Renal cortical epithelial cell (primary cell): ENCODE measurements around the gene XPO4. TPM values are rescaled to one million over a fixed set of nuclear protein-coding genes. Genes with fewer than 3 reads are reported as not detected.
A peak's percentile ranks its signal among the peaks of the same experiment; 100 is the strongest.

Experiments used
- DNase-seq: peaks from one replicate; pipeline ENCODE4 v3.0.0-alpha.2; 2011; ENCODE audit warnings: low read depth
- total RNA-seq: library from RNA; depleted of rRNA; stranded (reverse); fragments of >200 nt; gene quantifications from 2 replicates; pipeline ENCODE4 v1.2.3, GENCODE V29; 2014

The XPO4 gene
- total RNA-seq, 1 donor from 2014 or later = 30.5 TPM

DNA sequence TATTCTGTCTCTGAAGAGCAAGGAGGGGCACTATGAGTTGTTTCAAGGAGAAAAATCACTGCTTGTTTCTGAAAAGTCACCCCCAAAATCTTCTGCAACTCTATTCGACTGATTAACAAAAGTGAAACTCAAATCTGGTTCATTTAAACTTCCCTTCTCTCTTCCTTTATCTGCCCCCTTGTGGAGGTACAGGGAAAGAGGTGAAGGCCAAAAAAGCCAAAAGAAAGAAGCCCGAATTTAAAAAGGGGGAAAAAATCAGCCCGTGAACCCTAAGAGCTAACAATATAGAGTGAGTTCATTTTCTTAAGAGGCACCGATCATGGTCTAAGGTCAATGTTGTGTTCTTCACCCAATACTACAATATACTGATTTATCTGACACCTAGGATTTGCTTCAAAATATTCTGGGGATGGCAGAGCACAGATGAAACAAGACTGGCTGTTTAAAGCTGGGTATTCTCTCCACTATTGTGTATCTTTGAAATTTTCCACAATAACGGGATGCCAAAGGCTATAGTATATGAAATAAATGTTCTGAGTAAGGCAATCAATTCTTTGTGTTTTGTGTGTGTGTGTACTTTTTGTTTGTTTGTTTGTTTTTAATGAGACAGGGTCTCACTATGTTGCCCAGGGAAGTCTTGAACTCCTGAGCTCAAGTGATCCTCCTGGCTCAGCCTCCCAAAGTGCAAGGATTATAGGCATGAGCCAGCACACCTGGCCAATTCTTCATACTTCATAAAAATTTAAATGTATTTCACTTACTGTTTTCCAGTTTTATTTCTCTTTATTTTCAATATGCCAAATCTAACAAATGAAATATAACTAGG is 73.8 kb downstream of the XPO4 start:
- DNase-seq = peak; percentile 57

DNA sequence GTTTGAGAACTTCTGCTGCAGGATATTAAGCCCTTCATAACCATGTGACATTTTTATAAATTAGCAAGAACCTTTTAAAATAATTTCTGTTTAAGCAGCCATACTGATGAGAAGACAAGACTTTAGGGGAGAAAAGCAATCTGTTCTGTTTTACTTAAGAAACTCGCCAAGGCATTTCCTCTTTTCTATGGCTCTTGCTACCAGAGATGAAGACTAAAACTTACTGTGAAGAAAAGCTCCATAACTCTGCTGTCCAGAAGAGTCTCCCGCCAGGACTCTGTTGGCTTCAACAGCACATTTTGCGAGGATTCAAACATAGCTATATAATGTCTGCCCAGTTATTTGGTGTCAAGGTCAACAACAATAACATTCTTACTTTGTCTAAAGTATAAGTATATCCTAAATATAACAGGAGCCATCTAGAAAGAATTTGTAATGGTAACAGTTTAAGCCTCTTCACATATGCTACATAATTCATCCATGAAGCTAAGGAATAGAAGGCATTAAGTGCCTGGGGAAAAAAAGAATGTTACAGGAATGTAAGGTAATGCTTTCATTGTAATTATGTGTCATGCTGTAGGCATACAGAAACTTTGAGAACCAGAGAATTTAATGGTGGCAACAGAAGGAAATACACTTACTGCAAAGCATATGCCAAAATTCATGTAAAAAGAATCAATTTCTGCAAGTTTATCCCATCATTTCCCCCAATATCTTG is 75.5 kb downstream of the XPO4 start:
- peak; percentile 18 for DNase-seq

DNA sequence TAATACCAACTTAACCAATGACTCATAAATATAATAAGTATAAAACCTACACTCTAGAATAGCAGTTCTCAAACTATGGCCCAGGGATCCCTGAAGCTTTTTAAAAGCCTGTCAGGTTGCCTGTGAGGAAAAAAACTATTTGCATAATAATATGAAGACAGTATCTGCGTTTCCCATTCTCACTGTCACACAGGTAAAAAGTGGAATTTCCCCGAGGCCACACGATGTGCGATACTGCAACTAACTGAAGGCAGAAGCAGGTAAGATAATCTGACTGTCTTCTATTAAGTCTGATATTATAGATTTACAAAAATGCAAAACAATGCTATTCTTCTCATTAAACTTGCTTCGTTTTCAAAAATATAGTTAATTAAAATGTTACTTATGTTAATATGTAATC is 76.2 kb downstream of the XPO4 start:
- no peak for DNase-seq

DNA sequence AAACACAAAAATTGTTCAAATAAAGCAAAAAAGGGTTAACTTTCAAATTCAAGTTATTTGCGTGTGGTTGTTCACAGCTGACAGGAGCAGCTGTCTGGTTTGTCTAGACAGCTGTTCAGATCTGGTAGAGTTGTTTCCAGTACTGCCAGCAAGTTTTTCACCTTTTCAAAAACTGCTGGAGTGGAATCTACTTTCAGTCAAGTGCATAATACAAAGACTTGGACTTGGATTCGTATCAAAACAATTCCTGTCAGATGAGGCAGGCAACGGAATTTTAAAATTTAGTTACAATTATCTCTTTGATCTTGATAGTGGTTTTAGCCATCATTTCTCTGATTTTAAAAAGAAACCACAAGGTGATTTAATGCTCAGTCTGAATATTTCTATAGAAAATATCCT is 77.1 kb downstream of the XPO4 start:
- DNase-seq = no peak

DNA sequence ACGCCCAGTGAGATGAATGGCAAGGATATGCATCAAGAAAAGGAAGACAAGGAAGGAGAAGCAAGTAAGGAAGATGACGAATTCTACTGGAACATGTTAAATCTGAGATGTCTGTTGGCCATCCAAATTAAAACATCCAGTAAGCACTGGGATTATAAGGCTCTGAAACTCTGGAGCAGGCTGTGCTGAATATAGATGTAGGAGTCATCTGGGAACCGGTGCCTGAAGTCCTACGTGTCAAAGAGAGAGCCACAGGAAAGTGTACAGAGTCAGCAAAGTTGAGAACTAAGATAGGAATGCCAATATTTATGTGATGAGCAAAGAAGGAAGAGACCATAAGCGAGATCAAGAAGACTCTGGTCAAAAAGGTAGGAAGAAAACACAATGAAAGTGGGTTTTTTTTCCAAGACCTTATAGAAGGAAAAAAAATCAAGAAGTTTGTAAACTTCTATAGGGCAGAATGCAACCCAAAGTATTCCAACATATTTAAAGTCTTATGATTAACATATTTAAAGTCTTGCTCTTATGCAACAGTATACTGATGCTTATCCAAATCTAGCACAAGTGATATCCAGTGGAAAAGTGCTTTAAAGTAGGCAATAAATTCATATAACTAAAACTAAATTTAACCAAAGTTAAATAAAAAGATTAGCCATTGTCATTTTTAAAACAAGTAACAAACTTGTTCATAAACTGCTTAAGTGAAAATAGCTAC is 77.6 kb downstream of the XPO4 start:
- no peak for DNase-seq

DNA sequence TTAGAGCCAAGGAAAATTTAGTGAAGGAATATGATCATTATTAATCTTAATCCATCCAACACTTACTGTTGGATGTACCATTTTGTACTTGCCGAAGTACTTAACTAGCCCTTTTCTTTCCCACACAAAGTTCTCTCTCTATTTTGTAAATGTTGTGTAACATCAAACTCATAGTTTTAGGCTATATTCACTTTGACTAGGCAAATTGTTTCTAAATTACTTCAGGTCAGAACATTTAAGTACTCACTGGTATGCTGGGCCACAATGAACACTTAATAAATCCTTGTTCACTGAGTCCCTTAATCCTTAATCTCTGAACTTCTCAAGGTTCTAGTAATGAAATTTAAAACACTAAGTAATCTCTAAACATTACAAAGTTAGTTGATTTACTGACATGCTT is 79.5 kb downstream of the XPO4 start:
- DNase-seq = no peak

DNA sequence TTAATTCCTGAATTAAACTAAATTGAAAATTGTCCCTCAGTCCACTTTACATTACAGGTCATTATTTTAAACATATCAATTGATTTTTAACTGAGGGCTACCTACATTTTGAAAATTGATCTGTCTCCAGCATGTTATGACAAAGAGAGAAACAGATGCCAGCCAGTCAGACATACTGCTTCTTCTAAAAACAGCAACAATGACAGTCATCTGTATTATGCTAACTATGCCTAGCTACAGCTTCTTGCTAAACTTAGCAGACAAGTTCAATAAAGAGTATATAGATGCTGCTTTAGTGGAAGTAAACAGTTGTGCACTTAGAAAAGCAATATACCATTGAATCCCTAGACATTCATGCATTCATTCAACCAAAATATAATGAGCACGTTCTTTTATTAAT is 80.1 kb downstream of the XPO4 start:
- no peak for DNase-seq

DNA sequence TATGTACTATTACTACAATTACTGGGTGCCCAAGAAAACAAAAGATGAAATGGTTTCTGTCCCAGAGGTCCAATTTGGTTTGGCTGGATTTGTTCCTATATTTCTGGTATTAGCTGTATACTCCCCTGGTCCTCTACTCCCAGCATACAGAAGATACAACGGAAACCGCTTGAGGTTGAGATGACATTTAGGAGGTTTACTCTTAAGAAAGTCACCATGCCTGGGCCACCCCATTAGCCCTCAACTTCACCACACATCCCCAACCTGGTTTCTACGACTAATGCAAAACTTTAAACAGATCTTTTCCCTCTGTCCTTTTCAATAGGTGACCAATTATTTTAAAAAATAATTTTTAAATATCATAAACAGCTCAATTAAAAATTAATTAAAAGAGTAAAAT is 82.8 kb downstream of the XPO4 start:
- DNase-seq = no peak

DNA sequence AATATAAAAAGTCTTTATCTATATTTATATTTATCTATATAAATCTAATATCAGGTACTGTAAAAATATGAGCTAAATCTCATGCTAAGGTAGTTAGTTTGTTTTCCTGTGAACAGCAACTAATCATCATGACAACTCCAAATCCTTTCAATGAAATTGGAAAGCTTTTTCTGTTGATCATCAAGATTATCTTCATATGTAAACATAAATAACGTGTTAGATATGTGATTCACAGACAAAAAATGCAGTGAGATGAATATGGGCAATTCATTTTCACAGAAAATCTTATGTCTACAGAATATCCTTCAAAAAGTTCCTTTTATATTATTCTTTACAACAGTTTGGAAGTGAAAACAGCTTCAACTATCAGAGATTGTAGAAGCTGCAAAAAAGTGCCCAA is 87.1 kb downstream of the XPO4 start:
- DNase-seq = no peak

DNA sequence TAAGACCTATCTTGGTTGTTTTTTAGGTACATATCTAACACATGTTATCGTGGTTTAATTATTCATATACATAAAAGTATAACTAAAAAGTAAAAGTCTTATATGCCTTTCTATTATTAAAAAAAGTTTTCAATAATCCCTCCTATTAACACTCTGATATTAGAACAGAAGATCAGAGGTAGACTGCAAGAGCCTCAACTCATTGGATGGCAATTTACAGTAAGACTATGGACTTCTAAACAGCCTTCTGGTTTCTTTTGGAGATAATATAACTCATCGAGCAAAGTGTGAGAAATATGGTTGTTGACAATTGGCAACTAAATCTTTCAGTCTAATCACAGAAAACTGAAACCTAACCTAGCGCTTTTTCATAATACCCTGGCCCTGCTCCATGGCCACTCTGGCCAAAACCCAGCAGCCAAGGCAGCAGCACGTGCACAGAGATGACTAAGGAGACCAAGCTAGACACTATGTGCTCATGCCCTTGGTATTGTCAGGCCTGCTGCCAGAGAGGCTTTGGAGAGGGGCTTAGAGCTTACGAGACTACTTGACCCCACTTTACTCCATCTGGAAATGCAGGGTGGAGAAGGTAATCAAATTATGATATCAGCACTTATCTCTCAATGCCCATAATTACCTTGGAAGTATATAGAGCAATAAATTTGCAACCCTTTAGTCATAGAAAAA is 88.2 kb downstream of the XPO4 start:
- peak; percentile 67 for DNase-seq

DNA sequence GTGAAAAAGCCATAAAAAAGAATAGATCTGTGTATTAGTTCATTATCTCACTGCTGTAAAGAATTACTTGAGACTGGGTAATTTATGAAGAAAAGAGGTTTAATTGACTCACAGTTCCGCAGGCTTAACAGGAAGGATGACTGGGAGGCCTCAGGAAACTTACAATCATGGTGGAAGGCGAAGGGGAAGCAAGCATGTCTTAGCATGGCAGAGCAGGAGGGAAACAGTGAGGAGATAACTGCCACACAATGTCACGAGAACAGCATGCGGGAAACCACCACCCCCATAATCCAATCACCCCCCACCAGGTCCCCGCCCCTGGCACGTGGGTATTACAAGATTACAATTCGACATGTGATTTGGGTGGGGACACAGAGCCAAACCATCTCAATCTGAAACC is 89.7 kb downstream of the XPO4 start:
- DNase-seq = no peak

DNA sequence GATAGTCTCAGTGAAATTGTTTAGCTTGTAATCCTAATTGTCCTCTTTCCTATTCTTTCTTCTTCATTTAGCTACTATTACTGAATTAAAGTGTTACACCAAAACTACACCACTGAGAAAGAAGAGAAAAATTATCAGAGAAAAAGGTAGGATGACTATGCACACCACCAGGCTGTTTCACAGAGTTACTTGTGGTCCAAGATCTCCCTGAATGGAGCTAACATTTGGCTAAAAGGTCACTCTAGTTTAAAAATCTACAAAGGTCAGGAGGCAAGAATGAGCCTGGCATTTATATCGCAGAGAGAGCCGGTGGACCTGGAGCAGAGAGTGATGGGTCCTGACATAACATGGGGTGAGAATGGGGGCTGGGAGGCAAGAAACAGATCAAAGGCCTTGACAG is 91.7 kb downstream of the XPO4 start:
- DNase-seq = no peak

DNA sequence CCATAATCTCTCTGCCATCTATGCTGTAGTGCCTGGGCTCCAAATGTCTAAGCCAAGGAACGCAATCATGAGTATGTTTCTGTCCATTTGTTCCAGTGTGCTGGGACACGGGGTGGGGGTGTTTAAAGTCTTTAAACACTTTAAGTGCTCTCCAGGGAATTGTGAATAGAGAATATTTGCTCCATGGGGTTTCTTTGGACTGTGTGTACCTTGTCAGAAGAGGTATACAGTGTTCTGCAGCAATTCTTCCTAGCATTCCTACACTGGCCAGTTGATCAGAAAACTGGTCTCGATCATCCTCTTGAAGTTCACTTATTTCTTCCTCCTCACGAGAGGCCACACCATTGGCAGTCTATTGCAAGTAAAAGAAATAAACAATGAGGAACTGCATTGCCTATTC is 93.7 kb downstream of the XPO4 start:
- DNase-seq = no peak

DNA sequence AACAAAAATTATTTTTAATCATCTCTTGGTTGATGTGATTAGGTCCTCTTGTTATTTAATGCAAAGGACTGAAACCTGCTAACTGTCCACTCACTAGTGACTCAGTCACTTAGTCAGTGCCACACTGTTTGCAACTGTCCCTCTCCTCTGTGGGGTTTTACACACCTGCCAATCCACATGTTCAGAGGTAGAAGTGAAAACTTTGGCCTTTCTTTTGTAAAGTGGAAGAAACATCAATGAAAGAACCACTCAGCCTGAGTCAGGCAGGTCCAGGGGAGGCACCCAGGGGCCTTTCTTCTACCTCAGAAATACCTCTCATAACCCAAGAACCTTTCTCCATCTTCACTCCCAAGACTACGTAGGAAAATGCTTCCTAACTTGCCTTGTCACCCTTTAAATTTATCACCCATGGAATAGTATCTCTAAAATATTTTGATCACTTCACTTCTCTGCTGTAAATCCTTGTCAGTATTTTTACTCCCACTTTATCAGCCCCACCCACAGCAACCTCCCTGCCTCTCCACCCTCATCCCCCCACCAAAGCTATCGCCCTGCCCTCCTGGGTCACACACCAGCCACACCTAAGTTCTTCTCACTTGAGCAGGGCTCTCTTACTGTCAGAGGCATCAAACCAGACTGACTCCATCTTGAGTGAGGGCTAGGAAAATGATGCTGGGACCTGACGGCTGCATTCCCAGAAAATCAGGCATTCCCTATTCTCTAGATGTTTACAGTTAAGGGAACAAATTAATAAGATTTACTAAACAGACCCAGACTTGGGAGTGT is 99.2 kb downstream of the XPO4 start:
- no peak for DNase-seq

DNA sequence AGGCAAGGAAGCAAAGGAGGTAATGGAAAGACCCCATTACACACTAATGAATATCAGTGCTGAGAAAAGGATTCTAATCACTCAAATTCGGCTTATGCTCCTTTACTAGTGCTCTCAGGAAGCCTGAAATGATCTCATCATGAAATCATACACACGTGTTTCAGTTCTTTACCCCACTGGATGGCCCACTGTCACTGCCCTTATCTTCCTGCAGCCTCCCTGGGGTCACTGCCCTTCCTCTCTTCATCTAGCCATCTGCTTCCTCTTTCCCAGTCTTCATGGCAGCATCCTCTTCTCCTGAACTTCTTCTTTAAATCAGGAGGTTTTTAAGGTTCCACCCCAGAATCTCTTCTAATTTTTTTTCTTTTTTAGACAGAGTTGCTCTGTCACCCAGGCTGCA is 100.8 kb downstream of the XPO4 start:
- no peak for DNase-seq

DNA sequence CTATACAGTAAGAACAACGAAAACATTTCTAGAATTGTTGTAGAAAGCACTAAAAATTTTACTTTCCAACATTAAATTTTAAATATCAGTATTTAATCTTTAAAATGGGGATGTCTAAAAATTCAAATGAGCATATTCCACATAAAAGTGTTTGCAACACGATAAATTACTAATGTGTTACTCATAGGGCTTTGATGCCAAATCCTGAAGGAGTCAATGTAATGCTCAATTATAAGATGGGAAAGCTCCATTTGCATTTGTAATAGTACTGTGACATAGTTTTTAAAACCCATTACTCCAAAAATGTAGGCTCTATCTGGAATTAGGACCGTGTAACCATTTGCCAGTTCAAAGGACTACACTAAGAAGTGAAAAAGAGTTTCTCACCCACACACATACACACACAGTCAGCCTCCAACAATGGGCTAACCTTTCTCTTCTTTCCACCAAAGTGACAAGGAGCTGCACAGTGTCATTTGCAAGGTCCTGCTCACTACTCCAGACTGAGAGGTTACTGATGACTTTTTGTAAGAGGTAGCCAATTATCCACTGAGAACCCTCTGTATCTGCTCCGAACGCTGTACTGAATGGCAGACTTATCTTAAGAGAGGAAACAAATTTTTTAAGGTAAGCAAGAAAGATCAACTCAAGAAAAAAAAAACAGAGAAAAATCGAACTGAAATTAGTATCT is 102.7 kb downstream of the XPO4 start:
- DNase-seq = peak; percentile 11

DNA sequence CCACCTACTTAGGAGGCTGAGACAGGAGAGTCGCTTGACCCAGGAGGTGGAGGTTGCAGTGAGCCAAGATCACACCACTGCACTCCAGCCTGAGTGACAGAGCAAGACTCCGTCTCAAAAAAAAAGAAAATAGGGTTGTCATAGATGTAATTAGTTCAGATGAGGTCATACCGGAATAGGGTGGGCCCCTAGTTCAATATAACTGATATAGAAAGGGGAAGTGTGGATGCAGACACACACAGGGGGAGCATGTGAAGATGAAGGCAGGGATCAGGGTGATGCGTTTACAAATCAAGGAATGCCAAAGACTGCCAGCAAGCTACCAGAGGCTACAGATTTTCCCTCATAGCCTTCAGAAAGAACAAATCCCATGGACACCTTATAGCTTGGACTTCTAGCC is 104.5 kb downstream of the XPO4 start:
- DNase-seq = no peak

DNA sequence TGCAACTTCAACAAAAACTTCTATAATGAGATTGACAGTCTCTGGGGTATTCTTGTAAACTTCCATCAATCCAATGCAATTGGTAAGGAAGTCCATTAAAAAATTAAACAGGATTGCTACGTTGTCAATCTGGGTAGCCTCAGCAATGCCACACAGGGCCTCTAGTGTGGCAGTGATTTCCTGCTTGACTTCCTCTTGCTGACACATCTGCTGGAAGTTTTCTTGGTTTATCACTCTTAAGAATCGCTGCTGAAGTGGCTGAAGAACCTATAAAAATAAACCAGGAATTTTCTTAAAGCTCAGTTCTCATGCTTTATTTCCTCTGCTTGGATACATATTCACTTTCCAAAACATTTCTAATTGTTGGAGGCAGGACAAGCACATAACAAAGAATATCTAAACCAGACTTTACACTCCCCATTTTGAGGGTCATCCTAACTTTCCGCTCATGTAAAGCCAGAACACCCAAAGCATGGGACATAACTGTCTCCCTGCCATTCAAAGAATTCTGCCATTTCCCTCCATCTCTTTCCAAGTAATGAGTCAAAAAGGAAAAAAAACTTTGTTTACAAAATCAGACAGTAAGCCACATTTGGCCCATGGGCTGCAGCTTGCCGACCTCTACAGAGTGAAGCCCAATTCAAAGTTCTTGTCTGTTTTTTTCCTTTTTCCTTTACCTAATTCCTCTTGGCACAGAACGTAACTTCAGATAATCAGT is 105.6 kb downstream of the XPO4 start:
- DNase-seq = no peak

DNA sequence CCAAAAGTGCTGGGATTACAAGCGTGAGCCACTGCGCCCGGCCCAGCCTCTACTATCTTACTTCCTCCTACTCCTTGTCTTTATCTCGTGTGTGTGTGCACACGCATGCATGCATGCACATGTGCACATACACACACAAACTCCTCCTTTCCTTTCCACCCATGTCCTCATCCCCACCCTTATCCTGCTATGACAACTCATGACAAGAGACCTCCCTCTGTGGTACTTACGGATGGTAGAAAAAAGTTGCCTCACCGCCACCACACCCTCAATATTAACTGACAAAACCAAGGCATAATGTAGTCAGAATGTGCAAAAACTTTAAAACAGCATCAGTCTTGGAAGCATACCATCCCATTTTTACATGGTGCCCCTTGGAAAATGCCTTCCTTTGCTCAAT is 112.9 kb downstream of the XPO4 start:
- DNase-seq = no peak

DNA sequence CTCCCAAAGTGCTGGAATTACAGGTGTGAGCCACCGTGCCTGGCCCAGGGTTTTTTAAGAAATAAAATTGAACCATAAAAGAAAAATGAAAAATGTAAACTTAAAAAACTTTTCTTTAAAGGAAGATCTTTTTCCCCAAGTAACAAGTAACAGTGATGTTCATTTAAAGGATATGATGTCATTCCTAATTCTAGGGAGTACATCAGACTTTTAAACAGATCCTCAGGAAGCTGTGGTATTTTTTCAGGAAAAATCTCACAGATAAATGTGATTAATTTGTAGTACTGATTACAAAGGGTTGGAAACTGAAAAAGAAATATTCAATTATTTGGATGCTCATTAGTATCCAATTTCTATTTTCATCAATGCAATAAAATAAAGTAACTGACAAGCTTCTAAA is 114.2 kb downstream of the XPO4 start:
- no peak for DNase-seq
